ENCODE measurements around the gene PLA2G4B.

The PLA2G4B gene

DNA sequence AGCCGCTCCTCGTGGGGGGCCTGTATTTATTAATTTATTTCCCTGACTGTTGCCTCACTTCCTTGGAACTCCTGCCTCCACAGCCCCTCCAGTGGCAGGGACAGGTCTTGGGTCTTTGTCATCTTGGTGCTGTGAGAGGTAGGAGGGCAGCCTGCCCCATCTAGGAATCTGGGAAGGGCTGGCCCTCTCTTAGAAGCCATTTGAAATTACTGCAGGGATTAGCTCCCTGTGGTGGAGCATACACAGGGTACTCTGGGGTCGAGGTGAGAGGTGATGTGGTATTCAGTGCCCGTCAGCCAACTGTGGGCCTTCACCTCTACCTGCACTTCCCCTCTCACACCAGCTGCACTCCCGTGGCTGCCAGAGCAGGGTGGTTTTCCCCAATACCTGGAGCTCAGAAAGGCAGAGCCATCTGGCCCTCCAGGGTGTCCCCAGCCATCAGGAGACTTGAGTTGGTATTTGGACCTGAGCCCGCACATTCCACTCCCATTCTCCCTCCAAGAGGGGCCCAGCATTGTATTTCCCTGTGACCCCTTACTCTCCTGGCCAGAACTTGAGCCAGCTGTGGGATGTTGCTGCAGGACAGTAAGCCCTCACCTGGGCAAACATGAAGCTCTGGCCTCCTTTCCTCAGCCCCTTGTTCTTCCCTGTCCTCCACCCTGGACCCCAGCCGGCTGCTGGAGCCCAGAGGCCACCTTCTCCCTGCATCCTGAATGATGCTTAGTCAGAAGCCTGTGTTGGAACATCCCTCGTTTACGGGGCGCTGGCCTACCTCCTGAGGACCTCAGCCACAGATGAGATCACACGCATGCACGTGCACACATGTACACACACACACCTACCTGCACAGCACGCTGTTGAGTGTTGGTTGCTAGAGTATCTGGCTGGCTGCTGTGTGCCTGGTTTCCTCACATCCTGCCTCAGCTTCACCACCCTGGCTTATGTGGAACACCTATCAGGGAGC lies 12.8 kb upstream of the PLA2G4B start:
- DNase-seq (ENCODE audit: low read depth in 2 of 3, low spot score in 2 of 3) = no peak

GRCh38 chr15:41827290-41827879 lies 11.3 kb upstream of the PLA2G4B start:
- DNase-seq (ENCODE audit: low read depth in 2 of 3, low spot score in 2 of 3) = no peak

DNA sequence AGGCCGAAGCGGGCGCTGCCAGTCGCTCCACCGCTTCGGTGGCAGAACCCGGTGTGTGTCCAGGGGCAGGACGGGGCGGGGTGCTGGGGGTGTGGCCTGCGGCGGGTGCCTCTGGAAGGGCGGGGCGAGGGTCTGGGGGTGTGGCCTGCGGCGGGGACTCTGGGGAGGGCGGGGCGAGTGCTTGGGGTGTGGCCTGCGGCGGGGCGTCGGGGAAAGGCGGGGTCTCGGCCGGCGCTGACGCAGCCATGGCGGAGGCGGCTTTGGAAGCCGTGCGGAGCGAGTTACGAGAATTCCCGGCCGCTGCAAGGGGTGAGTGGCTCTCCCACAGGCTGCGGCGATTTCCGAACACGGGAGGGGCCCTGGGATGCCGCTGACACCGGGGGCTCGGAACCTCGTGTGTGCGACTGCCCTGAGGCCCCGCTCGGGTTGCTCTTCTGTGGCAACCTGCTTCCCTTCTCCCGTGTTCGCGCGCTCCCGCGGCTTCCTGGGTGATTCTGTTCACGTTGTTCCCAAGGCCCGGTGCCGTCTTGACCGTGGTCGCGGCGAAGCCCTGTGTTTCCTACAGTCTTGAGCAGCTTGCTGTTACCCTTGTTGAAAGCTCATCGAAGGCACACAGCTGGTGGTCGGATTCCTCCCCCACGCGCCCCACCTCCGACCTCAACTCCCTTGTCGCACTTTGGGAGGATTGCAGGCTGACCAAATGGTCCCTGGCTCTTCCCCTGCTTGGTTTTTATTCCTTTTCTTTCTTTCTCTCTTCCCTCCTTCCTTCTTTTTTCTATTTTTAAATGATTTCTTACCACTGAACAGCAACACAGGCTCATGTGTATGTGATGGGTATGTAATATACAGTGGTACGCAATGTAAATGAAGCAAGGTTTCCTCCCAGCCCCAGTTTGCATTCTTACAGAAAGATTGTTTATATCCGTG lies 10.5 kb upstream of the PLA2G4B start, which contains the start of gene JMJD7:
Gene JMJD7 (plus strand): TSS at position 213 of the 927 bp plus-strand sequence. CDS start 33 bp downstream, at position 246.
- peak; percentile 81 to 98 (median 96) for DNase-seq (ENCODE audit: low read depth in 2 of 3, low spot score in 2 of 3)

DNA sequence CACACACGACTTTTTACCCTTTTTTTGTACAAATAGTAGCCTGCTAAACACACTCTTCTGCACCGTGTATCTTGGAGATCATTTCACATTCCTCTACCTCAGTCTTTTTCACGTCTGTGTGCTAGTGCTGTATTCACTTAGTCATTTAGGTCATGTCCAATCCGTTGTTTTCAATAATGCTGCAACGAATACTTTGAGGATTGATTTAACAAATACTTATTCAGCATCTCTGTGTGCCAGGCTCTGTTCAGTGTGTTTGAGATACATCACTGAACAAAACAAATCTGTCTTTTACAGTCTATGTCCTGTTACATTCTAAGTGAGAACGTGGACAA lies 9.9 kb upstream of the PLA2G4B start:
- no peak for DNase-seq (ENCODE audit: low read depth in 2 of 3, low spot score in 2 of 3)

DNA sequence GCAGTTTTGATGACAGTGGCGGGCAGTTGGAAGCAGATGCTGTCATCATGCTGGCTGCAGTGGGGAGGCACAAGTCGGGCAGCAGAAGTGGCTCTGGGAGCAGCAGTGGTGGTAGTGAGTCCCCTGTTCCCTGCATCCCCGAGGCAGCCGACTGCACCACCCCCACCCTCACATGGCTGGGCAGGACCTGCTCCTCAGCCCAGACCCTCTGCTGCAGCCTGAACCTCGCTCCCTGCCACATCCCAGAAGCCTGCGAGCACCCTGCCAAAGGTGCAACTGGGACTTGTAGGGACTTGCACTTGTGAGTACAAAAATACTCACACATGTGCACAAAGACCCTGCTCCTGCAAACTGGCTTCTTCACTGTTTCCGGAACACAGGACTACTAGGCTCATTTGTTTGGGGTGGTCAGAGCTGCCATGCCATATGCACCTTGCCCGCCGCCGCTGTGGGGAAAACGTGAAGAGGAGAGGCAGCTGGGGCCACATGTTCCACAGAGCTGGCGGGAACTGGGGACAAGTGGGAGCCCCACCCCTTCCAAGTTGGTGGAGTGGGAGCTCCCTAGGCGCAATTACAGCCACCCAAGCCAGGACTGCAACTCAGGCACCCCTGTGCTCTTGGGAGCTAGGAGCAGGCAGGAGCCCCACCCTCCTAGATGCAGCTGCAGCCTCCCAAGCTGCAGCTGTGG lies 8.5 kb upstream of the PLA2G4B start:
- no peak for DNase-seq (ENCODE audit: low read depth in 2 of 3, low spot score in 2 of 3)

GRCh38 chr15:41831291-41831690 lies 7.4 kb upstream of the PLA2G4B start:
- DNase-seq (ENCODE audit: low read depth in 2 of 3, low spot score in 2 of 3) = peak in 1 of 3 experiments; percentile 24

GRCh38 chr15:41832208-41832607 lies 6.4 kb upstream of the PLA2G4B start:
- no peak for DNase-seq (ENCODE audit: low read depth in 2 of 3, low spot score in 2 of 3)

DNA sequence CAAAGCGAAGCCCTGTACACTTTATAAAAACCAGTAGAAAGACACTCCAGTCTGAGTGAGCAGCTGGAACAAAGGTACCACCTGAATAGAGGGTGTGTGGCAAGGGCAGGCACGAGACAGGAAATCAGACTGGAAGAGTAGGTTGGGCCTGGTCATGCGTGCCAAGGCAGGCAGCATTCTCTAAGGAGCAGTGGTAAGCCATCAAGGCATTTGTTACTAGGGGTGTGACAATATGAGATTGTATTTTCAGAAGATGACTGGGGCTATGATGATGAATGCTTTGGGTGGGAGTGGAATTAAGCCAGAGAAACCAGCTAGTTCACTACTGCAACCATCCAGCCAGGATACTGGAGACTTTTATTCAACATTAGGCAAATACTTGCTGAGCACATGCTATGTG lies 5.8 kb upstream of the PLA2G4B start:
- DNase-seq (ENCODE audit: low read depth in 2 of 3, low spot score in 2 of 3) = no peak

- no peak for DNase-seq (ENCODE audit: low read depth in 2 of 3, low spot score in 2 of 3)
Observed at GRCh38 chr15:41834096-41834495, 4.6 kb upstream of the PLA2G4B start.

DNA sequence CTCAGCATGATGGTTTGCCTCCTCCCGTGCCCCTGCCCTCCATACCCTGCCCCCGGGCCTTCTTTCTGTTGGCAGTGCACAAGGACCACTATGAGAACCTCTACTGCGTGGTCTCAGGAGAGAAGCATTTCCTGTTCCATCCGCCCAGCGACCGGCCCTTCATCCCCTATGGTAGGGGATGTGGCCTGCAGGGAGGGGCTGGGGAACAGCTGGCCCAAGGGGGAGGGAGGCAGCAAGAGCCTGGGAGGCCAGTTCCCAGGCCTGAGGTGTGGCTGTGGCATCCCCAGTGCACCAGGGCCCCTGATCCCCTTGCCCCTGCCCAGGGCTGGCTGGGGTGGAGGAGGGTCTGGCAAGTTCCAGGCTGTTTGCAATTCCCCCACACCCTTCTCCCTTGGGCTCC lies 2.6 kb upstream of the PLA2G4B start:
- DNase-seq (ENCODE audit: low read depth in 2 of 3, low spot score in 2 of 3) = no peak

DNA sequence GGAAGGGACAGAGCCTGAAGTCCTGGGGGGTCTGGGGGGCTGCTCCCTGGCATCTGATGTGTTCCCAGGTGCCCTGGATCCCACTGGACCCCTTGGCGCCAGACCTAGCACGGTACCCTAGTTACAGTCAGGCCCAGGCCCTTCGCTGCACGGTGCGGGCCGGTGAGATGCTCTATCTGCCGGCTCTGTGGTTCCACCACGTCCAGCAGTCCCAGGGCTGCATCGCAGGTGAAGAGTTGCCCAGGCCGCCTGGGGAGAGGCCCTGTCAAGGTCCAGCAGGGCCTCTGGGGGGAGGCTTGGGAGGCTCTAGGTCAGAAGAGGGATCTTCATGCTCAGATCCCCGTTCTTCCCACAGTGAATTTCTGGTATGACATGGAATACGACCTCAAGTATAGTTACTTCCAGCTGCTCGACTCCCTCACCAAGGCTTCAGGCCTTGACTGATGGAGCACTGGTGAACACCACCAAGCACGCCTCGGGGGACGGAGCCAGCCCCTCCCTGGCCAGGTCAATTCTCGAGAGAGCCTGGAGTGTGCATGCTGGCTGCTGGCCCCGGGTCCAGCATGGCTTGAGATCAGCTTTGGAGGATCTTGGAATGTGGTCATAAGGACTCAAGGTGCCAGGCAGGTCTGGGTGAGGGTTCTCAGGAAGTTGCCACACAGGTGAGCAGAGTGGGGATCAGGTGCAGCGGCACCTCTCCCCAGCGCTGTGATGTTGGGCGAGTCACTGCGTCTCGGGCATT lies 1.8 kb upstream of the PLA2G4B start:
- DNase-seq (ENCODE audit: low read depth in 2 of 3, low spot score in 2 of 3) = no peak

GRCh38 chr15:41839781-41840491 lies 1.3 kb downstream of the PLA2G4B start:
- DNase-seq (ENCODE audit: low read depth in 2 of 3, low spot score in 2 of 3) = no peak

DNA sequence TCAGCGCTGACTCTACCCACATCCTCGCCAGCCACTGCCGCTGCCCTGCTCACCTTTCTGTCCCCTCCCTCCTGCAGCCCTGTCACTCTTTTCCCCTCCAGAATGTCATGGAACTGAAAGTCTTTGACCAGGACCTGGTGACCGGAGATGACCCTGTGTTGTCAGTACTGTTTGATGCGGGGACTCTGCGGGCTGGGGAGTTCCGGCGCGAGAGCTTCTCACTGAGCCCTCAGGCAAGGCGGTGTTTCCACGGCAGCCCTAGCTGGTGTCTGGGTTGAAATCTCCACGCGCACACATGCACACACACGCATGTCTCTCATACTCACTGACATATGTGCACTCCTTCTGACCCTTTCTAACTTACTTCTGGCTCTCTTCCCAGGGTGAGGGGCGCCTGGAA lies 2.0 kb downstream of the PLA2G4B start:
- no peak for DNase-seq (ENCODE audit: low read depth in 2 of 3, low spot score in 2 of 3)

- no peak for DNase-seq (ENCODE audit: low read depth in 2 of 3, low spot score in 2 of 3)
Observed at GRCh38 chr15:41841131-41841530, 2.5 kb downstream of the PLA2G4B start.

- no peak for DNase-seq (ENCODE audit: low read depth in 2 of 3, low spot score in 2 of 3)
Observed at GRCh38 chr15:41842229-41842628, 3.6 kb downstream of the PLA2G4B start.

- DNase-seq (ENCODE audit: low read depth in 2 of 3, low spot score in 2 of 3) = no peak
Observed at GRCh38 chr15:41843571-41843970, 4.9 kb downstream of the PLA2G4B start.

DNA sequence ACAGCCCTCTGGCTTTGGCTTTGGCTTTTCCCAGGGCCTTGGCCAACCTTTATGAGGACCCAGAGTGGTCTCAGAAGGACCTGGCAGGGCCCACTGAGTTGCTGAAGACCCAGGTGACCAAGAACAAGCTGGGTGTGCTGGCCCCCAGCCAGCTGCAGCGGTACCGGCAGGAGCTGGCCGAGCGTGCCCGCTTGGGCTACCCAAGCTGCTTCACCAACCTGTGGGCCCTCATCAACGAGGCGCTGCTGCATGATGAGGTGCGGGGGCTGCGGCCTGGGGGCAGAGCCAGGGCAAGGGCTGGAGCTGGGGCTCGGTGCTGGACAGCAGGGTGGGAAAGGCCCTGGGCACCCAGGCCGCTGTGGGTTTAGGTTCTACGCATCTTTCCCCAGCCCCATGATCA lies 6.2 kb downstream of the PLA2G4B start:
- DNase-seq (ENCODE audit: low read depth in 2 of 3, low spot score in 2 of 3) = no peak

DNA sequence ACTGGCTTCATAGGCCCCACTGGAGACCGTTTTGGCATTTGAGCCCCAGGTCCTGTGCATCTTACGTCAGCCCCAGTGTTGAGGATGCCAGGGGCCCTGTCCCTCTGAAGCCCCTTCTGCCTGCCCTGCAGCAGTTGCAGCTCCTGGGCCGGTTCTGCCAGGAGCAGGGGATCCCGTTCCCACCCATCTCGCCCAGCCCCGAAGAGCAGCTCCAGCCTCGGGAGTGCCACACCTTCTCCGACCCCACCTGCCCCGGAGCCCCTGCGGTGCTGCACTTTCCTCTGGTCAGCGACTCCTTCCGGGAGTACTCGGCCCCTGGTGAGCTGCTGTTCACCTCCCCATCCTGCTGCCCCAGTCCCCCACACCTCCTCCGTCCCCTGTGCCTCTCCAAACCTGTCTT lies 8.6 kb downstream of the PLA2G4B start:
- no peak for DNase-seq (ENCODE audit: low read depth in 2 of 3, low spot score in 2 of 3)

GRCh38 chr15:41847981-41848380 lies 9.3 kb downstream of the PLA2G4B start:
- no peak for DNase-seq (ENCODE audit: low read depth in 2 of 3, low spot score in 2 of 3)

DNA sequence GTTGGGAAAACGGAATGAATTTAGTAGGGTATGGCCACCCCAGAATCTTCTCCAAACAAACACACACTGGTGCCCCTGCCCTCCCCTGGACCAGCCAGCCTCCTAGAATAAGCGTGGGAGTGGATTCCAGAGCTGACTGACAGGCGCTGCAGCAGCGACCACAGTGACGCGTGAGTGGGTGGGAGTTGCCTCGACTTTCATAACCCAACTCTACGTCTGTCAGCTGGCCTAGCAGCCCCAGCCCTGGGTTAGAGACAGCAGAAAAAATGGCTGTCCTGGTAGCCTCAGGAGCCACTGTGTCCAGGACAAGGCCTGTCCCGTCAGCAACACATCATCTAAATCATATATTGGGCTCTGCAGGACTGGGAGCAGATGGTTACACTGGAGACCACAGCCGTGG lies 10.0 kb downstream of the PLA2G4B start:
- peak in 1 of 3 experiments; percentile 30 for DNase-seq (ENCODE audit: low read depth in 2 of 3, low spot score in 2 of 3)
